ENCODE data around the gene DRD4.

GRCh38 chr11:592501-592900, 44.6 kb upstream of the DRD4 start:
- no peak for TF ChIP-seq EZH2 (IDR thresholded peaks at IDR 0.05; ENCODE audit: borderline replicate concordance, insufficient read depth, low read depth, low read length, poor library complexity, severe bottlenecking)
- TF ChIP-seq, protein P1, sequence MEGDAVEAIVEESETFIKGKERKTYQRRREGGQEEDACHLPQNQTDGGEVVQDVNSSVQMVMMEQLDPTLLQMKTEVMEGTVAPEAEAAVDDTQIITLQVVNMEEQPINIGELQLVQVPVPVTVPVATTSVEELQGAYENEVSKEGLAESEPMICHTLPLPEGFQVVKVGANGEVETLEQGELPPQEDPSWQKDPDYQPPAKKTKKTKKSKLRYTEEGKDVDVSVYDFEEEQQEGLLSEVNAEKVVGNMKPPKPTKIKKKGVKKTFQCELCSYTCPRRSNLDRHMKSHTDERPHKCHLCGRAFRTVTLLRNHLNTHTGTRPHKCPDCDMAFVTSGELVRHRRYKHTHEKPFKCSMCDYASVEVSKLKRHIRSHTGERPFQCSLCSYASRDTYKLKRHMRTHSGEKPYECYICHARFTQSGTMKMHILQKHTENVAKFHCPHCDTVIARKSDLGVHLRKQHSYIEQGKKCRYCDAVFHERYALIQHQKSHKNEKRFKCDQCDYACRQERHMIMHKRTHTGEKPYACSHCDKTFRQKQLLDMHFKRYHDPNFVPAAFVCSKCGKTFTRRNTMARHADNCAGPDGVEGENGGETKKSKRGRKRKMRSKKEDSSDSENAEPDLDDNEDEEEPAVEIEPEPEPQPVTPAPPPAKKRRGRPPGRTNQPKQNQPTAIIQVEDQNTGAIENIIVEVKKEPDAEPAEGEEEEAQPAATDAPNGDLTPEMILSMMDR (IDR thresholded peaks at IDR 0.05): no peak

Measured in B cell (primary cell).